Calu3 (cell line): Measurements from ENCODE around the gene CEP192. TPM values are rescaled to one million over a fixed set of nuclear protein-coding genes. Genes with fewer than 3 reads are reported as not detected.

Experiments used
- BruUV-seq: library from RNA; stranded (reverse); fragments of 400-500 nt; replicated peaks from 2 replicates; lab custom pipeline; 2021; lab: Mats Ljungman, UMichigan
- CTCF ChIA-PET: fragments of 300-600 bp; sonication (Branson Sonifier 250); formaldehyde crosslinking; loops from one replicate; lab custom pipeline; 2022; ENCODE audit warnings: antibody characterized with exemption; lab: Charles Lee
- DNase-seq: peaks from one replicate; pipeline ENCODE4 v3.0.0; 2022
- H3K27ac Mint-ChIP-seq: one replicate; pipeline ENCODE4 v1.8.0; 2022; ENCODE audit warnings: mixed read lengths; ENCODE audit not compliant: unreplicated experiment
- H3K27me3 Mint-ChIP-seq: one replicate; pipeline ENCODE4 v1.8.0; 2022; ENCODE audit warnings: mixed read lengths; ENCODE audit not compliant: unreplicated experiment
- H3K36me3 Mint-ChIP-seq: one replicate; pipeline ENCODE4 v1.8.0; 2022; ENCODE audit warnings: mild to moderate bottlenecking, moderate library complexity, mixed read lengths; ENCODE audit not compliant: insufficient read depth, unreplicated experiment
- H3K4me1 Mint-ChIP-seq: one replicate; pipeline ENCODE4 v1.8.0; 2022; ENCODE audit warnings: mild to moderate bottlenecking, low read depth, mixed read lengths; ENCODE audit not compliant: unreplicated experiment
- H3K4me3 Mint-ChIP-seq: one replicate; pipeline ENCODE4 v1.8.0; 2022; ENCODE audit warnings: mild to moderate bottlenecking, low read depth, moderate library complexity, mixed read lengths; ENCODE audit not compliant: unreplicated experiment
- H3K9me3 Mint-ChIP-seq: one replicate; pipeline ENCODE4 v1.8.0; 2022; ENCODE audit warnings: low read depth, mixed read lengths; ENCODE audit not compliant: unreplicated experiment
- CTCF ChIP-seq: fragments of 200-600 bp; IDR thresholded peaks from one replicate; pipeline ENCODE4 v1.8.0; 2022; ENCODE audit warnings: antibody characterized with exemption; ENCODE audit not compliant: unreplicated experiment
- intact Hi-C: fragments of 100-400 bp; cut with micrococcal nuclease; formaldehyde crosslinking; loops from one replicate; pipeline ENCODE4 v1.10.0; 2022; ENCODE audit not compliant: unreplicated experiment
- total RNA-seq: library from RNA; stranded (reverse); gene quantifications from 2 replicates; pipeline ENCODE4 v1.2.3, GENCODE V29; 2022

The CEP192 gene
- total RNA-seq, 1 experiment from 2014 or later: 39.2 TPM

GRCh38 chr18:13018374-13018773 is 27.2 kb downstream of the CEP192 start:
- Mint-ChIP-seq H3K36me3 (peaks cover 11% of the 10 kb centered on the region), H3K27ac (no peak overlapping the region), H3K4me1 (peaks cover 15% of the 10 kb centered on the region), H3K9me3 (no peaks in the 10 kb centered on the region), H3K27me3 (no peaks in the 10 kb centered on the region), H3K4me3 (no peak overlapping the region)
- TF ChIP-seq CTCF: no peak
- intact Hi-C loops: no loop called here
- DNase-seq: no peak
- no TSS peak for BruUV-seq
- CTCF ChIA-PET: no interaction called here

- Mint-ChIP-seq H3K27me3 (no peaks in the 10 kb centered on the region), H3K36me3 (peaks cover 10% of the 10 kb centered on the region), H3K9me3 (no peaks in the 10 kb centered on the region), H3K4me3 (no peak overlapping the region), H3K27ac (no peak overlapping the region), H3K4me1 (peaks cover 15% of the 10 kb centered on the region)
- CTCF ChIA-PET: no interaction called here
- intact Hi-C loops: no loop called here
- no peak for TF ChIP-seq CTCF
- DNase-seq: no peak
- no TSS peak for BruUV-seq
These were observed 28.1 kb downstream of the CEP192 start for GRCh38 chr18:13019301-13019700.

GRCh38 chr18:13022644-13023043 is 31.5 kb downstream of the CEP192 start:
- no TSS peak for BruUV-seq
- H3K36me3 Mint-ChIP-seq: peaks cover 15% of the 10 kb centered on the region
- TF ChIP-seq CTCF: no peak
- H3K27ac Mint-ChIP-seq: no peak overlapping the region
- intact Hi-C loops: no loop called here
- H3K9me3 Mint-ChIP-seq: no peaks in the 10 kb centered on the region
- no peaks in the 10 kb centered on the region for H3K4me1 Mint-ChIP-seq
- no peak overlapping the region for H3K4me3 Mint-ChIP-seq
- CTCF ChIA-PET: no interaction called here
- no peak for DNase-seq
- H3K27me3 Mint-ChIP-seq: no peaks in the 10 kb centered on the region

GRCh38 chr18:13025233-13025632 is 34.1 kb downstream of the CEP192 start:
- no peak for DNase-seq
- H3K9me3 Mint-ChIP-seq: no peaks in the 10 kb centered on the region
- CTCF ChIA-PET: no interaction called here
- TF ChIP-seq CTCF: no peak
- no TSS peak for BruUV-seq
- no peak overlapping the region for H3K4me3 Mint-ChIP-seq
- intact Hi-C loops: no loop called here
- H3K36me3 Mint-ChIP-seq: peaks cover 10% of the 10 kb centered on the region
- no peak overlapping the region for H3K27ac Mint-ChIP-seq
- no peaks in the 10 kb centered on the region for H3K4me1 Mint-ChIP-seq
- H3K27me3 Mint-ChIP-seq: no peaks in the 10 kb centered on the region
